Brain microvascular endothelial cell (primary cell): ENCODE data around the gene CFAP65.

ENCODE experiments used
- DNase-seq: peaks from one replicate; pipeline ENCODE4 v3.0.0-alpha.2; 2020
- H3K27ac ChIP-seq: fragments of 250-450 bp; sonication (Bioruptor Pico); 2 replicates; pipeline ENCODE4 v1.5.1; 2020; ENCODE audit warnings: mild to moderate bottlenecking, moderate library complexity
- H3K27me3 ChIP-seq: fragments of 250-450 bp; sonication (Bioruptor Pico); replicated peaks from 2 replicates; pipeline ENCODE4 v1.5.1; 2020; ENCODE audit warnings: mild to moderate bottlenecking
- H3K36me3 ChIP-seq: fragments of 250-450 bp; sonication (Bioruptor Pico); replicated peaks from 2 replicates; pipeline ENCODE4 v1.5.1; 2020; ENCODE audit warnings: mild to moderate bottlenecking
- H3K4me3 ChIP-seq: 2 replicates; pipeline ENCODE4 v1.5.1; 2011; ENCODE audit warnings: low read depth, mild to moderate bottlenecking, control low read depth, low read length, moderate library complexity
- in situ Hi-C: cut with HindIII; loops from 2 replicates; pipeline ENCODE4 v1.10.0; 2017; ENCODE audit warnings: low sequenced_read_pairs, low pct_ligation_motif_present
- TF ChIP-seq, protein P1 (sequence below): IDR thresholded peaks from 2 replicates; pipeline ENCODE4 v1.5.1; 2011; ENCODE audit warnings: low read depth, mild to moderate bottlenecking, moderate library complexity, low read length, control low read depth, inconsistent platforms; ENCODE audit errors: missing control alignments

CFAP65 gene

GRCh38 chr2:219000569-219000960 lies 40.8 kb downstream of the CFAP65 start:
- Histone ChIP-seq H3K27me3 (peaks cover 84% of the 10 kb centered on the region), H3K27ac (no peak overlapping the region), H3K36me3 (no peaks in the 10 kb centered on the region), H3K4me3 (no peak overlapping the region)
- TF ChIP-seq, protein P1, sequence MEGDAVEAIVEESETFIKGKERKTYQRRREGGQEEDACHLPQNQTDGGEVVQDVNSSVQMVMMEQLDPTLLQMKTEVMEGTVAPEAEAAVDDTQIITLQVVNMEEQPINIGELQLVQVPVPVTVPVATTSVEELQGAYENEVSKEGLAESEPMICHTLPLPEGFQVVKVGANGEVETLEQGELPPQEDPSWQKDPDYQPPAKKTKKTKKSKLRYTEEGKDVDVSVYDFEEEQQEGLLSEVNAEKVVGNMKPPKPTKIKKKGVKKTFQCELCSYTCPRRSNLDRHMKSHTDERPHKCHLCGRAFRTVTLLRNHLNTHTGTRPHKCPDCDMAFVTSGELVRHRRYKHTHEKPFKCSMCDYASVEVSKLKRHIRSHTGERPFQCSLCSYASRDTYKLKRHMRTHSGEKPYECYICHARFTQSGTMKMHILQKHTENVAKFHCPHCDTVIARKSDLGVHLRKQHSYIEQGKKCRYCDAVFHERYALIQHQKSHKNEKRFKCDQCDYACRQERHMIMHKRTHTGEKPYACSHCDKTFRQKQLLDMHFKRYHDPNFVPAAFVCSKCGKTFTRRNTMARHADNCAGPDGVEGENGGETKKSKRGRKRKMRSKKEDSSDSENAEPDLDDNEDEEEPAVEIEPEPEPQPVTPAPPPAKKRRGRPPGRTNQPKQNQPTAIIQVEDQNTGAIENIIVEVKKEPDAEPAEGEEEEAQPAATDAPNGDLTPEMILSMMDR: no peak
- no peak for DNase-seq
- in situ Hi-C loops: no loop called here

- H3K27ac ChIP-seq: no peak overlapping the region
- in situ Hi-C loops: no loop called here
- no peak for DNase-seq
These were observed 41.3 kb downstream of the CFAP65 start for GRCh38 chr2:218999881-219000568.

GRCh38 chr2:218999021-218999880 lies 42.1 kb downstream of the CFAP65 start:
- in situ Hi-C loops: no loop called here
- DNase-seq: no peak
- H3K27ac ChIP-seq: no peak overlapping the region
- no peaks in the 10 kb centered on the region for H3K36me3 ChIP-seq
- TF ChIP-seq, protein P1: no peak
- peaks cover 88% of the 10 kb centered on the region for H3K27me3 ChIP-seq
- H3K4me3 ChIP-seq: no peak overlapping the region

More at GRCh38 chr2:218999881-219000568, 41.3 kb downstream of the CFAP65 start:
- Histone ChIP-seq H3K4me3 (no peak overlapping the region), H3K27me3 (peaks cover 88% of the 10 kb centered on the region), H3K36me3 (no peaks in the 10 kb centered on the region)
- TF ChIP-seq, protein P1: no peak

GRCh38 chr2:218998414-218999002 lies 42.8 kb downstream of the CFAP65 start:
- Histone ChIP-seq H3K4me3 (no peak overlapping the region), H3K27ac (no peak overlapping the region), H3K27me3 (peaks cover 88% of the 10 kb centered on the region), H3K36me3 (no peaks in the 10 kb centered on the region)
- TF ChIP-seq, protein P1: no peak
- DNase-seq: no peak
- in situ Hi-C loops: no loop called here

- Histone ChIP-seq H3K4me3 (no peak overlapping the region), H3K36me3 (no peaks in the 10 kb centered on the region), H3K27ac (no peak overlapping the region), H3K27me3 (peaks cover 88% of the 10 kb centered on the region)
- in situ Hi-C loops: no loop called here
- DNase-seq: no peak
- TF ChIP-seq, protein P1: no peak
These were observed 43.6 kb downstream of the CFAP65 start for GRCh38 chr2:218997731-218998130.
